GM12892 (cell line): ENCODE data around the gene PHOSPHO2.

Source experiments
- POLR2A ChIP-seq: IDR thresholded peaks from 2 replicates; pipeline ENCODE4 v1.6.1; 2011; ENCODE audit warnings: low read depth, low read length, control low read depth
- POLR2AphosphoS5 ChIP-seq: IDR thresholded peaks from 2 replicates; pipeline ENCODE4 v1.6.1; 2011; ENCODE audit warnings: low read depth, low read length, control low read depth
- TAF1 ChIP-seq: IDR thresholded peaks from 2 replicates; pipeline ENCODE4 v1.6.1; 2011; ENCODE audit warnings: low read depth, mild to moderate bottlenecking, control low read depth, low read length, borderline replicate concordance

GRCh38 chr2:169690958-169691357, 3.3 kb upstream of the PHOSPHO2 start:
- TF ChIP-seq POLR2A (no peak), TAF1 (no peak), POLR2AphosphoS5 (no peak)
